GM23248 (cell line): Measurements from ENCODE around the gene MPDU1. TPM values are rescaled to one million over a fixed set of nuclear protein-coding genes. Genes with fewer than 3 reads are reported as not detected.

Source experiments
- DNase-seq: peaks from one replicate; pipeline ENCODE4 v3.0.0-alpha.2; 2015
- H2AFZ ChIP-seq: fragments of 200-600 bp; sonication (generic); 2 replicates; pipeline ENCODE4 v1.6.1; 2016; ENCODE audit warnings: antibody characterized with exemption
- H3F3A ChIP-seq: fragments of 200-600 bp; sonication (generic); 2 replicates; pipeline ENCODE4 v1.6.1; 2016; ENCODE audit warnings: mild to moderate bottlenecking, antibody characterized with exemption, mixed run types; ENCODE audit not compliant: insufficient read depth
- H3K27ac ChIP-seq: fragments of 200-600 bp; sonication (generic); 2 replicates; pipeline ENCODE4 v1.5.1; 2016; ENCODE audit warnings: mild to moderate bottlenecking
- H3K27me3 ChIP-seq: fragments of 200-600 bp; sonication (generic); replicated peaks from 2 replicates; pipeline ENCODE4 v1.6.1; 2016; ENCODE audit warnings: mild to moderate bottlenecking; ENCODE audit not compliant: insufficient read depth
- H3K36me3 ChIP-seq: fragments of 200-600 bp; sonication (generic); 2 replicates; pipeline ENCODE4 v1.6.1; 2016; ENCODE audit warnings: low read depth, mild to moderate bottlenecking
- H3K4me1 ChIP-seq: fragments of 200-600 bp; sonication (generic); 2 replicates; pipeline ENCODE4 v1.6.1; 2016; ENCODE audit warnings: mild to moderate bottlenecking; ENCODE audit not compliant: insufficient read depth
- H3K4me2 ChIP-seq: fragments of 200-600 bp; sonication (generic); one replicate; pipeline ENCODE4 v1.6.1; 2016; ENCODE audit warnings: mild to moderate bottlenecking; ENCODE audit not compliant: unreplicated experiment
- H3K4me3 ChIP-seq: fragments of 200-600 bp; sonication (generic); 2 replicates; pipeline ENCODE4 v1.5.1; 2016; ENCODE audit warnings: mild to moderate bottlenecking
- H3K79me2 ChIP-seq: fragments of 200-600 bp; sonication (generic); 2 replicates; pipeline ENCODE4 v1.6.1; 2016; ENCODE audit warnings: mild to moderate bottlenecking; ENCODE audit not compliant: insufficient read depth
- H3K9ac ChIP-seq: fragments of 200-600 bp; sonication (generic); 2 replicates; pipeline ENCODE4 v1.6.1; 2016; ENCODE audit warnings: mild to moderate bottlenecking
- H3K9me2 ChIP-seq: fragments of 200-600 bp; sonication (generic); 2 replicates; pipeline ENCODE4 v1.6.1; 2016; ENCODE audit warnings: mixed run types, mild to moderate bottlenecking, moderate library complexity; ENCODE audit not compliant: insufficient read depth
- H3K9me3 ChIP-seq: fragments of 200-600 bp; sonication (generic); one replicate; pipeline ENCODE4 v1.6.1; 2017; ENCODE audit warnings: low read depth
- H4K20me1 ChIP-seq: fragments of 200-600 bp; sonication (generic); 2 replicates; pipeline ENCODE4 v1.6.0; 2016; ENCODE audit not compliant: insufficient read depth
- EZH2 ChIP-seq: fragments of 200-600 bp; sonication (generic); IDR thresholded peaks from 2 replicates; pipeline ENCODE4 v1.6.1; 2018; ENCODE audit warnings: antibody characterized with exemption, mild to moderate bottlenecking; ENCODE audit not compliant: insufficient read depth, poor library complexity, severe bottlenecking
- EZH2phosphoT487 ChIP-seq: fragments of 200-600 bp; sonication (generic); IDR thresholded peaks from 2 replicates; pipeline ENCODE4 v1.6.1; 2018; ENCODE audit warnings: antibody characterized with exemption, moderate library complexity, mild to moderate bottlenecking, low read depth; ENCODE audit not compliant: insufficient read depth
- WGBS, 2 experiments: methylation state at CpG; one replicate each; pipeline ENCODE4 v1.1.6; 2015 to 2017; ENCODE audit warnings: low lambda C conversion rate in 2 of 2, low coverage in 1 of 2; ENCODE audit errors: missing lambda C conversion rate in 2 of 2; 5-methylcytosine and 5-hydroxymethylcytosine counted together
- in situ Hi-C: fragments of 300-500 bp; cut with MboI; formaldehyde crosslinking; loops from 2 replicates; pipeline ENCODE4 v1.15.0; 2020
- polyA plus RNA-seq: library from polyadenylated mRNA; unstranded; fragments of >200 nt; fragmentation: Nextera tagmentation; extraction: Ambion mirVana; gene quantifications from 2 replicates; pipeline ENCODE4 v1.2.1, GENCODE V29; 2016
- total RNA-seq: library from RNA; depleted of rRNA; stranded (reverse); fragments of >200 nt; shearing (Covaris generic); gene quantifications from 2 replicates; pipeline ENCODE4 v1.2.3, GENCODE V29; 2014

Gene MPDU1
- total and polyA plus RNA-seq, 2 experiments from 2014 or later = 65.9 to 195 TPM

DNA sequence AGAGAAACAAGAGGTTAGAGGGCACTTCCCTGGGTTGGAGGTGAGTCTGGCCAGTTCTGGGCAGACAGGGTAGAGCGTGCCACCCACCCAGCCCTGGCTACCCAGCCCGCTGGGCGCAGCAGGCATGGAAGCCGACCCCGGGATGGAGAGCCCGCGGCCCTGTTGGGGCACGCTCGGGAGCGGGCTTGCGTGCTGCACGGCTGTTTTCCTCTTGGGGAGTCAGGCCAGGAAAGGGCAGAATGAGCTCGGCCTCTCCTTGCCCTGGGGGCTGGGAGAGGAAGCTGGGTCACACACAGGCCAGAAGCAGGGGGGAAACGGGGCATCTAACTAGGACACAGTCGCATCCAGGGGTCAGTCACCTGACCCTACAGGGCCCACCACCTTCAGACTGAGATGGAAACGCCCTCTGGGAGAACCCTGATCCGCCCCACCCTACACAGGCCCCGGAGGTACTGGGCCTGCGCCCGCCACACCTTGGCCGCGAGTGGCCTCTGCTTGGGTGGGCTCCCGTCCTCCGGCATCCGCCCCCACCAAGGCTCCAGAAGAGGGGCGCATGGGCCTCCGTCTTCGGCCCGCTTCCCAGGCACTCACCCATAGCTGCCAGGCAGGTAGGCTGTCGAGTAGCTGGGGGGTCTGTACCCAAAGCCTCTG is 5.0 kb downstream of the MPDU1 start:
- in situ Hi-C loops = no loop called here
- Histone ChIP-seq H3F3A (peaks cover 45% of the 10 kb centered on the region), H3K4me2 (peak overlapping the region; percentile 77), H3K79me2 (peaks cover 21% of the 10 kb centered on the region), H3K4me3 (peak overlapping the region; percentile 44; the same call in 1 of the 2 replicates), H3K27me3 (no peaks in the 10 kb centered on the region), H3K9ac (peak overlapping the region; percentile 66), H3K4me1 (peaks cover 44% of the 10 kb centered on the region), H4K20me1 (no peaks in the 10 kb centered on the region), H3K9me3 (no peaks in the 10 kb centered on the region), H2AFZ (no peak overlapping the region), H3K36me3 (peaks cover 13% of the 10 kb centered on the region; the same call in 1 of the 2 replicates), H3K27ac (peak overlapping the region; percentile 76), H3K9me2 (no peaks in the 10 kb centered on the region)
- peak; percentile 37 for DNase-seq
- TF ChIP-seq EZH2 (no peak), EZH2phosphoT487 (no peak)
- WGBS, 2 experiments = 16 to 18% methylated on average over 29 to 30 of the region's 30 CpGs

DNA sequence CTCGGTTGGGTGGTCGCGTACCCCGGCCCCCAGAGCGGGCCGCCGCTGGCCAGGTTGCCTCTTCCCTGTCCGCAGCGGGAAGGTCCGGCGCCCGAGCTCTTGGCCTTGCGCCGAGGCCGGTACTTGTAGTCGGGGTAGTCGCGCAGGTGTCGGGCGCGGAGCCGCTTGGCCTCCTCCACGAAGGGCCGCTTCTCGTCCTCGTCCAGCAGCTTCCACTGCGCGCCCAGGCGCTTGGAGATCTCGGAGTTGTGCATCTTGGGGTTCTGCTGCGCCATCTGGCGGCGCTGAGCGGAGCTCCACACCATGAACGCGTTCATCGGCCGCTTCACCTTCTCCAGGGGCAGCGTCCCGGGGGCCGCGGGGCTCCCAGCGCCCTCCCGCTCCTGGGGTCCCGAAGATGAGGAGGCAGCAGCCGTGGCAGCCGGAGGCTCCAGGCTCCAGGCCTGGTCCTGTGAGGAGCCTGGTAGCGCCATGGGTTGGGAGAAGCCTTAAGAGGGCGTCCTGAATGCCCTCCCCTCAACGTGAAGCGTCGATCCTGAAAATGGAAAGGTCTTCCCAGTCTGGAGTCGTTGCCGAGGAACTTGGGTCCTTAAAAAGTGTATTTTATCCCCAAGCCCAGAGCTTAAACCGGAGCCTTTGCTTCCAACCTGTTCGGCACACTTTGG is 5.7 kb downstream of the MPDU1 start:
- peaks cover 44% of the 10 kb centered on the region for H3K4me1 ChIP-seq
- WGBS, 2 experiments = 7 to 8% methylated on average over 49 to 56 of the region's 56 CpGs
- H3K9me2 ChIP-seq = no peaks in the 10 kb centered on the region
- H3K36me3 ChIP-seq = peaks cover 20% of the 10 kb centered on the region; the same call in 1 of the 2 replicates
- H3F3A ChIP-seq = peaks cover 52% of the 10 kb centered on the region
- peak overlapping the region; percentile 77 for H3K4me2 ChIP-seq
- TF ChIP-seq EZH2phosphoT487 (no peak), EZH2 (no peak)
- in situ Hi-C loops = no loop called here
- peak overlapping the region; percentile 44; the same call in 1 of the 2 replicates for H3K4me3 ChIP-seq
- no peaks in the 10 kb centered on the region for H4K20me1 ChIP-seq
- H3K9ac ChIP-seq = peak overlapping the region; percentile 66
- peaks cover 17% of the 10 kb centered on the region for H3K79me2 ChIP-seq
- H3K27ac ChIP-seq = peak overlapping the region; percentile 76
- no peak overlapping the region for H2AFZ ChIP-seq
- no peaks in the 10 kb centered on the region for H3K27me3 ChIP-seq
- H3K9me3 ChIP-seq = no peaks in the 10 kb centered on the region
- DNase-seq = peak; percentile 94

DNA sequence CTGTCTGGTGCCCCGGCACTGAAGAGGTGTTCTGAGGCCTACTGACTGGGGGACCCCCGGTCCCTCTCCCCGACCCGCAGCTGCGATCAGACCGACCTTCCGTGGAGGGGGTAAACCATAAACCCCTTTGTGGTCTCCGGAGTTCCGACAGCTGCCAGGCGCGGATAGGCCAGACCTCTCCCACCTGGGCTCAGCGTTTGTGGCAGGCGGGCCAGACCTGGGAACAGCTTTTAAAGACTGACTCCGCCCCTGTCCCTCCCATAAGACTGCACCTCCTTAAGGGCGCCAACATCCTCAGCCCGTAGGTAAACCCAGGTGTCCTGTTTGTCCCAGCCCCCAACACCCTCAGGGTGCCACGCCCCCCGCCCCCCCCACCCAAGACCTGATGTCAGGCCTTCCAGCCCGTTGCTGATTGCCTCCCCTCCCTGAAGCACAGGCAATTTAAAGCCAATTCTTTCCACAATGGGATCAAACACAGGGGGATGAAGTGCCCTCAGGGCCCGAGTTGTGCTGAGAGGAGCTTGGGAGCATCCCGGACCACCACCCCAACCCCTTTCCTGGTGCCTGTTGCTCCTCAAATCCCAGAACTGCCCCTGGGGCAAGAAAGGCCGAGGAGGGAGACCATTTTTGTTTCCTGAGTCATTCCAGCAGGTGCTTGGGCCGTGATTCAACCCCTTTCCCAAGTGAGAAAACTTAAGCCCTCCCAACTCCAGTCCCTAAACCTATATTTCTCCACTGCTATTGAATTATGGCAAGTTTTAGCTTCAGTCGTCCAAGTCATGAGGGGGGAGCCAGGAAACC is 6.4 kb downstream of the MPDU1 start, which contains the start of gene SOX15:
SOX15 (minus strand) TSS at position 204 of the 801 bp plus-strand sequence. CDS start 418 bp downstream, outside the sequence.
- Histone ChIP-seq H3K9me2 (no peaks in the 10 kb centered on the region), H3K36me3 (peaks cover 27% of the 10 kb centered on the region), H3K9ac (peak within 1 kb of the TSS; percentile 66), H4K20me1 (no peaks in the 10 kb centered on the region), H3K4me3 (peak within 1 kb of the TSS; percentile 44; the same call in 1 of the 2 replicates), H3K27ac (peak within 1 kb of the TSS; percentile 76), H2AFZ (no peak within 1 kb of the TSS), H3K9me3 (no peaks in the 10 kb centered on the region), H3K27me3 (no peaks in the 10 kb centered on the region), H3K4me1 (peaks cover 37% of the 10 kb centered on the region), H3K79me2 (peaks cover 10% of the 10 kb centered on the region), H3F3A (peaks cover 52% of the 10 kb centered on the region), H3K4me2 (peak within 1 kb of the TSS; percentile 77)
- TF ChIP-seq EZH2 (no peak), EZH2phosphoT487 (no peak)
- peak; percentile 68 for DNase-seq
- 29 to 49% methylated on average over 10 to 24 of the region's 24 CpGs for WGBS, 2 experiments
- in situ Hi-C loops = no loop called here

DNA sequence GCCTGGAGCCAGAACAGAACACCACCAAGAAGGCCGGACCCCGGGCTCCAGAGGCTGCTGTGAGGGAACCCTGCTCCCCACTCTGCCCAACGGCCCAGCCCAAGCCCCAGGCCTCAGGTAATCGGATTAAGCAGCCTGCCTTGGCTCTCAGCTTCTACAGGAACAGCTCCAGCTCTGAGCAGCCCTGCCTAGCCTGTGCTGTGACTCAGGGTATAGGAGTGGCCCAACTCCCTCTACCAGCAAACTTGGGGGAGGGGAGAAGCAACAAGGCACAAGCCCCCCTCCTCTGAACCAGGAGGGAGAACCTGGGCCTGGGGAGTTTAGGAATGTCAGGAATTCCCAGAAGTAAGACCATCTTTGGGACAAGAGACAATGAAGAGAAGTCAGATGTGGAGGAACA is 7.1 kb downstream of the MPDU1 start:
- no peak for TF ChIP-seq EZH2
- no peak for TF ChIP-seq EZH2phosphoT487
- H3K36me3 ChIP-seq = peaks cover 34% of the 10 kb centered on the region
- H3K9me3 ChIP-seq = no peaks in the 10 kb centered on the region
- in situ Hi-C loops = no loop called here
- DNase-seq = peak; percentile 81
- H3K9ac ChIP-seq = no peak overlapping the region
- H3K79me2 ChIP-seq = peaks cover 3% of the 10 kb centered on the region
- H3K4me3 ChIP-seq = no peak overlapping the region
- no peaks in the 10 kb centered on the region for H3K9me2 ChIP-seq
- H3K4me1 ChIP-seq = peaks cover 37% of the 10 kb centered on the region
- no peaks in the 10 kb centered on the region for H3K27me3 ChIP-seq
- peak overlapping the region; percentile 30 for H3K27ac ChIP-seq
- 50 to 63% methylated on average over 4 of the region's 4 CpGs for WGBS, 2 experiments
- no peaks in the 10 kb centered on the region for H4K20me1 ChIP-seq
- H3F3A ChIP-seq = peaks cover 47% of the 10 kb centered on the region
- H2AFZ ChIP-seq = no peak overlapping the region
- peak overlapping the region; percentile 15 for H3K4me2 ChIP-seq
